GM21390 (cell line): ENCODE measurements around the gene ACSS1.

Experiments
- ATAC-seq: cut with Tn5 transposase; IDR thresholded peaks from one replicate; pipeline ENCODE4 v1.9.1; 2021; ENCODE audit not compliant: unreplicated experiment

The ACSS1 gene

DNA sequence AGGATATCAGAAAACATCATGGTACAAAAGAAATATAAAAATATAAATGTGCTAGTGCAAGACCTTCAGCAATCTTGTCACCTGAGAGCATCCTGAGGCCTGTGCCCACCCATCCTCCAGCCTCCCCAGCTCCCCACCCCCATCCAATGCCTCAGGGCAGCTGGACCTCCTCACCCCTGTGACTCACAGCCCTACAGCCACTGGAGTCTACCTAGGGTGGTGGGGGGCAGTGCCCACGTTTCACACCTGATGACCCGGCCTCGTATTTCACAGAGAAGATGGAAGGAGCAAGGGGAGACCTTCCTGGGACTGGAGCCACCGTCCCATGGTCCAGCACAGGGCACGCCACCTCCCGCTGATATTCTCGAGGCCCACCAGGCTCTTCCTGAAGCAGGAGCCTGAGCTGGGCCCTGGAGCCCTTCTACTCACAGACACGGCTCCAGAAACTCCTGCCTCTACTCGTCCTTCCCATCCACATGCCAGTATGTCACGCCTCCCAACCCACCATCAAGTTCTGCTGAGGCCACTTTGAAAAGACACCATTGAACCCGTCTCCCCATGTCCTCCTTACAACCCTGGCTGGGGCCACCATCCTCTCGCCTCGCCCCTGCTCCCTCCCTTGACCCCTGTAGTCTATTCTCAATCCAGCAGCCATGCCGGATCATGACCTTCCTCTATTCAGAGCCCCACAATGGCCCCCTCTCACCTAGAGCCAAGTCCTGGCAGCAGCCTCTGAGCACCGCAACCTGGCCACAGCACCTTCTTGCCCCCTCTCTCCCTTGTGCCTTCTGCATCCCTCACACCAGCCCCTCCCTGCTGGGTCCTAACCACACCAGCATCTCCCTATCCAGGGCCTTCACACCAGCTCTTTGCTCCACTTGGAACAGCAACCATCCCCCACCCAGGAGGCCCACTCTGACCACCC, 78.6 kb downstream of the ACSS1 start:
- ATAC-seq = no peak

DNA sequence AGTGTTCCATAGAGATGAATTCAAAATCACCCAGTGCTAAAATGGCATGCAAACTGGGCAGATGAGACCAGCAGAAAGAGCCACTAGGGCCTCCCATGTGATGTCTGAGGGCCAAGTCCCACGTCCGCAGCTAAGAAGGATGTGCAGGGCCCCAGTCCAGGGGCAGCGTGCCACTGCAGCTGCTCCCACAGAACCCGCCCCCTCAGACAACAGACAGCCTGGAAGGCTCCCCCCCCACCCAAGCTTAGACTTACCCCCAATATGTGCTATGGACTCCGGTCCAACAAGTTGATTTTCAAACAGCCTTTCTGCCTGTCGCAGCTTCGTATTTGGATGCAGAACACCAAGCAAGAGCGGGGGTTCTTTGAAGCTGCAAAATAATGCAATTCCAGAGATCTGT, 79.4 kb downstream of the ACSS1 start:
- no peak for ATAC-seq

DNA sequence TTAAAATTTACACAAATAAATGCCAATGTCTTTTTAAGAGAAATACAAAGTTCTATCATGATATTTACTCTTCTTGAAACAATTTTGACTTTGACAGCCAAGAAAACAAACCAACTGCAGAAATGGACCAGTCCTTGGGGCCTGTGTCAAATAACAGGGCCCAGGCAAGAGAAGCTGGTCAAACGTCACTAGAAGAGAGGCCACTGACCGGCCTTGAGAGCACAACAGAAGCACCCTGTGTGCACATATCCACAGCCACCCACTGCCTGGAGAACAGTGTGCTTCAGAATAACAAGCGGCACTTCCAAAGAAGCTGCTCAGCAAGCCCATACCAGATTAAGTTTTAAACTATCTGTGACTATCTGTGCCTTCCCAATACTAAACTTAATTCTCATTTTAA, 80.1 kb downstream of the ACSS1 start:
- ATAC-seq = no peak

DNA sequence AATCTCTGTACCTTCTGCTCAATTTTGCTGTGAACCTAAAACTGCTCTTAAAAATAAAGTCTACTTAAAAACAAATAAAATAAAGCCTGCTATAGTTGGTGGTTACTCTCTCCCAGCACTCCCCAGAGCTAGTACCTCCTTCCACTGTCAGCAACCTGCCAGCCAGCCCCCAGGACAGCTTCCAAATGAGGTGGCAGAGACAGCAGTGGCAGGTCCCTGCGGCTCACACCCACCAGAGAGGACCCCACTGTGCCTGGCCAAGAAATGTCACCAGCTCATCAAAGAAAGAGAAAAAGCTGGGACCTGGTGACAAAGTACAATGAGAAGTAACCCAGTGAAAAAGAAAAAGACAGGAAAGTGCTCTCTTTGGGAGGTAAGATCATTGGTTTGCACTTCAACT, 80.6 kb downstream of the ACSS1 start:
- no peak for ATAC-seq

DNA sequence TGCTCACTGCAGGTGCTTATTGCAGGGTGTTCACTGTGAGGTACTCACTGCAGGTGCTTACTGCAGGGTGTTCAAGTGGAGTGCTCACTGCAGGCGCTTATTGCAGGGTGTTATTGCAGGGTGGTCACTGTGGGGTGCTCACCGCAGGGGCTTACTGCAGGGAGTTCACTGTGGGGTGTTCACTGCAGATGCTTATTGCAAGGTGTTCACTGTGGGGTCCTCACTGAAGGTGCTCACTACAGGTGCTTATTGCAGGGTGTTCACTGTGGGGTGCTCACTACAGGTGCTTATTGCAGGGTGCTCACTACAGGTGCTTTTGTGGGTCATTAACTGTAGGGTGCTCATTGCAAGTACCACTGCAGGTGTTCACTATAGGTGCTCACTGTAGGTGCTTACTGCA, 85.6 kb downstream of the ACSS1 start:
- ATAC-seq = no peak

DNA sequence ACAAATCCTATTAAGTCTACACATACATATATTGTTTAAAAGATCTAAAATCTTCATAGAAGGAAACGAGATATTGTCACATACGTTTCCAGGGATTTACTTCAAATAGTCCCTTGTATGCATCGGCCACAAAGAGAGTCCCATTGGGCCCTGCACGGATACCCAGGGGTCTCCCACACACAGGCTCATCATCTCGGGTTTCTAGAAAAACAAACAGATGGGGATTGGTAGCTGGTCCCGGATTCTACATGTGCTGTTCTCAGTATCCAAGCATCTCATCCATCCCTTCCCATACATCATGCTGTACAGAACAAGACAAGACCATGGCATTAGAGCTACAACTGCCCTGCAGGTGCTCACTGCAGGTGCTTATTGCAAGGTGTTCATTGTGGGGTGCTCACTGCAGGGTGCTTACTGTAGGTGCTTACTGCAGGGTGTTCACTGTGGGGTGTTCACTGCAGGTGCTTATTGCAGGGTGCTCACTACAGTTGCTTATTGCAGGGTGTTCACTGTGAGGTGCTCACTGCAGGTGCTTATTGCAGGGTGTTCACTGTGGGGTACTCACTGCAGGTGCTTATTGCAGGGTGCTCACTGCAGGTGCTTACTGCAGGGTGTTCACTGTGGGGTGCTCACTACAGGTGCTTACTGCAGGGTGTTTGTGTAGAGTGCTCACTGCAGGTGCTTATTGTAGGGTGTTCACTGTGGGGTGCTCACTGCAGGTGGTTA, 86.4 kb downstream of the ACSS1 start:
- no peak for ATAC-seq

DNA sequence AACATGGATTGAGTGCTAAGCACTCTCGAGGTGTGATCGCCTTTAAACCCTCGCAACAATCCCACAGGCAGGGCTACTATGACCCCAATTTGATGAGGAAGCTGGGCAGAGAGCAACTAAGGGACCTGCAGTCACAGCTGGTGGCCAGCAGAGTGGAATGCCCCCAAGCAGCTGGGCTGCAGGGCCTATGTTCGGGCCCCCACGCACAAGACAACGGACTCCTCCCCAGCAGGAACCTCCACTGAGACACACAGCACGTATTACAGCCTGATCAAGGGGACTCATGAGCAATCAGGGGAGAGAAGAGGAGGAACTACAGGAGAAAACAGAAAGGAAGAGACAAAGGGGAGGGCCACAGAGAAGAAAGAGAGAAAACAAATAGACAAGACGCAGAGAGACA, 87.2 kb downstream of the ACSS1 start:
- no peak for ATAC-seq

DNA sequence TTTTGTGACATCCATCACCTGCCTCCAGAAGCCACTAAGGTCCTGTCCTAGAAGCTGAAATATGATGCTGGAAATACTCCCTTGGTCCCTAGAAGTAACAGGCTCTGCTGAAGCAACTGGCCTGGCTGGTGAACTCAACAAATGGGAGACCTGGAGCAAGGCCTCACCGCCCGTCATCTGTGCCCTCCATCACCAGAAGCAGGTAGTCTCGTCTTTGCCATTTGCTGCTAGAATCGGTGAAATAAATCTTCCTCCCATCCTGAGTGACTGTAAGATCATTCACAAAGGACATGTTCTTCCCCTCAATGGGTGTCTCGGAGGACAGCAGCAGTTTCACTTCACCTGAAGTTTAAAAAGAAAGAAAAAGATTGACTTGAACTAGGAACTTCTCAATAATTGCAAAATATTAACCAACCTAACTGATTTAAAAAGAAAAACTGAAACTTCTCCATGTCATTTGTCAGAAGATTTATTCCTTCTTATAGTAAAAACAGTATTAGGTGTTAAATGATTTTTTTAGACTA, 87.8 kb downstream of the ACSS1 start:
- no peak for ATAC-seq

DNA sequence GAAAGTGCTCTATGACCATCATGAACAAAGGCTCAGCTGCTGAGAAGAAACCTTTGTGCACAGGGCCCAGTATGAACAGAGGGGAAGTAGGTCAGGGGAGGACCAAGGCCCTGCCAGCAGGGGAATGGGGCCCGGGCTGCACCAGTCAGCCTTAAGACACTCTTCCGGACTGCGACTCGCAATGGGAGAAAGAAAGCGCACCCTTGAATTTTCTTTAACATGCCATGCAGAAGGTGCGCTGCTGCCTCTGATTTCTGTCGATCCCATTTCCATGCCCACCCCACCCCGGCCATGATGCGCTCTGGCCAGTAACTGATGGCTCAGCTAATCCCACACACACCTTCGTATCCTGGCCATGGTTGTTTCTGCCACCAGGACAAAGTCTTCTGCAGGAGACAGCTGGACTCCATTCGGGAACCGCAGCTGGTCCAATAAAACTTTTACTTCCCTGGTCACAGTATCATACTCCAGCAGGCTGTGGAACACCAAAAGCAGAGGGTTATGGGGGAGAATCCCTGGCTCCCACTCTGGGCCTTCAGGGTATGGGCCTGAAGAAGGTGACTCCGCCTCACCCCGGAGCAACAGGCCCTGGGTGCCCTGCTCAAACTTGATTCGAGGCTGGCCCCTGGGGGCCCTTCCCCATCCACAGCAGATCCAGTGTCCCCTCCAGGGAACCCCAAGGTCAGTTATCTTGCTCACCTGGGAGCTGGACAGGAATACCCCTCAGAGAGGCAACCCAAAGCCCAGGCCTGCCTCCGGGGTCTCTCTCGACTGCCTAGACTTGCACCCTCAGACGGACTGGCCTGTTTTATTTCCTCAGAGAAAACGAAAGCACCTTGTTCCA, 88.5 kb downstream of the ACSS1 start:
- no peak for ATAC-seq

DNA sequence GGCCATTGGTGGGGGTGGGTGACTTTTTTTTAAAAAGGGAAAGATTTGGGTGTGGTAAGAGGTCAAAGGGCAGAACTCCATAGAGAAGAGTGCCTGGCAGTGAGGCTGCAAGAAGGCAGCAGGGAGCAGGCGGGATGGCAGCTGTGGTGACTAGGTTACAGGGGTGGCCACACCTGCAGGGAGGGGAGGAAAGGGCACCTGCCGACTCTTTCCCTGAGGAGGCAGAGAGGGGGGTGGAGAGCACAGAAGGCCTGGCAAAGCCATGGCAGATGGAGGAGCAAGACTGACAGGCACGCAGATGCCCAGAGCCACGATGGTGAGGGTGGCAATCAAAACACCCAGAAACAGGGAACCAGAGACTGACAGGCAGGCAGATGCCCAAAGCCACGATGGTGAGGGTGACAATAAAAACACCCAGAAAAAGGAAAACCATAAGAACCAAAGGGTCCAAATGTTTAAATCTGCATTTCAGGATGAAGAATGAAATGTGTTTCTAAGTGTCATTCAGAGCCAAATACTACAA, 89.6 kb downstream of the ACSS1 start:
- no peak for ATAC-seq

DNA sequence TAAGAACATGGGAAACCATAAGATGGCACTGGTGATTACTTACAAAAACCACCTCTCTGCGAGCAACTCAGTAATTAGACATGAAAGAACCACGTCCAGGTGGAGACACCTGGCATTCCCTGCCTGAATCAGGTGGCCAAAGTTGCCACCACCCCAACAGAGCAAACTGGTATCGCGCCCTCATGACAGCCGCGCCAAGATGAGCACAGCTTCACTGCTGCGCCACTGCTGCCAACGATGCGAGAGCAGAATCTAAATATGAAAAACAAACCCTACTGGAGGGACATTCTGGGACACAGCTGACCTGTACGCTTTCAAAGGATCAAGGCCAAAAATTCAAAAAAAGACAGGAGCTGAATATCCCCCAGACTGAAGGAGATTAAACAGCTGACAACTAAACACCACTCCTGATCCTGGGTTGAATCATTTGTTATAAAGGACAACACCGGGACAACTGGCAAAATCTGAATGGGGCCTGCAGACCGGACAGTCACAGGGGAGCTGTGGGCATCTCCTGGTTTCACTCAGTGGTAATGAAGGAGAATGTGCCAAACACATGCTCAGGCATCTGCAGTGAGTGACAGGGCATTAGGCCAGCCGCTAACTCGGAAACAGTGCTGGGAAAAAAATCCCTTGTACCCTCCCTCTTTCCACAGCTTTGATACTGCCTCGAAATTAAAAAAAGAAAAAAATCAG, 91.5 kb downstream of the ACSS1 start:
- no peak for ATAC-seq

DNA sequence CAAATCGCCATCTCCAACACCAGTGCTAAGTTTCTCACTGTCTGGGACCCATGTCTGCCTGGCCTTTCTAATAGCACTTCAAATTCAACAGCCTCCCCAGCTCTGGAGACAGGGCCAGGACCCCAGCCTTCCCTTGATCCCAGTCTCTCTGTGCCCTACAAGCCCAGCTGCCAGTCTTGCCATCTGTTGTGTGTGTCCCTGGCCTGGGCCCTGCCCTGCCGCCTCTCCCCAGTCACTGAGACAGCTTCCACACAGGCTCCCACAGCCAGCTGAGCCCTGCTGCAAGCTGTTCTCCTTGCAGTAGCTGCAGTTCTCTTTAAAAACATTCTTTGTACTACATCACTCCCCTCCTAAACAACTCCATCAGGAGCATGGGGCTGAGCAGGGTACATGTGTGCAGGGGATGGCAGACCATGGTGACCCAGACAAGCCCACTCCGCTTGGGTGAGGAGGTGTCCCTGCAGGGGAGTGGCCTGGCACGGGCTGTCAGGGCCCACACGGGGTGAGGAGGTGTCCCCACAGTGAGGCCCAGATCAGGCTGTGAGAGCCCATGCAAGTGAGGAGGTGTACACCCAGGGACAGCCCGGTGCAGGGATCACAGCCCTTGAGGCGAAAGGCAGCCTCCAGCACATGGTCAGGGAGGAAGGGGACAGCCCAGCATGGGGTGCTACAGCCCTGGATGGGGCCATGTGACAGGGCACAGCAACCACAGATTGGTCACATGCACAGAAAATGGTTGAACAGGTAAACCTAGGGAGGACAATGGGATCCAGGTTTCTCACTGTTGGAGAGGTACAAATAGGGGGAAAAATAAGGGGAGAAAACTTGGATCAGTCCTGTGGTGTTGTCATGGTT, 92.6 kb downstream of the ACSS1 start:
- ATAC-seq = no peak

DNA sequence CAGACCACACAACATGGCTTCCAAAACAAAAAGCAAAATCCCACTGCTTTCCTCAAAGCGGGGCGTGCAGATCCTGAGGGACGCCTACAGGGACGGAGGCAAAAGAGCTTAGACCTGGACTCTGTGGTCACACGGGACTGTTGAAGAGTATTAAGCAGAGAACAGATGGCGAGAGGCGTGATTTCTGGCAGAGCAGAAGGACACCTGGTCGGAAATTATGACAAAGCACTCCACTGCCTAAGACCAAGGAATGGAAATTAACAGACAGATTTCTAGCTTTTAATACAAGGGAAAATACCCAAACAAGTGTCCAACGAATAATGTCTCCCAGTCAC, 93.5 kb downstream of the ACSS1 start:
- ATAC-seq = no peak

DNA sequence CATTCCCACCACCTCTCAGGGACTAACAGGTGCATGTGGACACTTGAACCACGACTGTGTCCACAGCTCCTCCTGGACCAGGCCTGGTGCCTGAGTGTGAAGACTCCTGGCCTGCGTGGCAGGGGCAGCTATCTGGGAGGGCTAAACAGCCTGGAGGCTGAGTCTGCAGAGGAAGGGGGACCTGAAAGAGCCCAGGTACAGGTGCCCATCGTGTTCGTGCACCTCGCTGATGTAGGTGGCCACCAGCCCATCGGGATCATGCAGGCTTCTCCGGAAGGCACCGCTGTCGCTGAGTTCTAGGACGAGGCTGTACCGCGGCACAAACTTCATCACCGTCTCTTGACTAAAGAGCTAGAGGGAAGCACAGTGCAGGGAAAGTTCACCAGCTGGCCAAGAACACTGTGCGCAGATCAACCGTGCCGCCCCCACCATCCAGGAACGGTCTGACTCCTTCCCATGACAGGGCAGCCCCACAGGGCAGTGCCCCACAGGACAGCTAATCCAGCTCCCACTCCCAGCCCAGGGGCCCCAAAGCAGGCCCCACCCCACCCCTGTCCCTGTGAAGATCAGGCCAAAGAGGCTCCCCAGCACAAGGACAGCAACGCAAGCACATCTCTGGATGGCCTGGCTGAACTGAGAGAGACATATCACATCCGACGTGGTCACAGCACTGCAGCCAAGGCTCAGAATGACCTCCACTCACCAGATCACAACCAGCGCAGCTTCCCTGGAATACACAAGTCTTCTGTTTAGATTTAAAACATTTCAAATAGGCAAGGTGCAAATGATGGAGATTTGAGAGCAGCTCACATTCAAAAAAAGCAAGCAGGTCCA, 94.0 kb downstream of the ACSS1 start:
- ATAC-seq = no peak

DNA sequence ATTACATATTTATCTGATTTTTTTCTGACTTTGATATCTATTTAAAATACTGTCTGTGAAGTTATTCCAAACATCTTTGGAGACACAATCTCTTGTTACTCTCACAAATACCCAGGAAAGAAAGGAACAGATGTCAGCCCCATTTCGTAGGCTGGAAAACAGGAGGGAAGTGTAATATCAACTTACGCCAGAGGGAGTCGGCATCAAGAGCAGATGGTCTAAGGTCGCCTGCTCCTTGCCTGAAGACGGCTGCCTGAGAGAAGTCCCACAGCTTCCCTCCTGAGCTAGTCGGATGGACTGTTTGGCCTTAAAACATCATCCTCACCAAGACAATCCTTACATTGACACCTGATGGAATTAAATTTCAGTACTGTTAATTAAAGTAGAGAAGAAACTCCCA, 95.4 kb downstream of the ACSS1 start:
- ATAC-seq = no peak

DNA sequence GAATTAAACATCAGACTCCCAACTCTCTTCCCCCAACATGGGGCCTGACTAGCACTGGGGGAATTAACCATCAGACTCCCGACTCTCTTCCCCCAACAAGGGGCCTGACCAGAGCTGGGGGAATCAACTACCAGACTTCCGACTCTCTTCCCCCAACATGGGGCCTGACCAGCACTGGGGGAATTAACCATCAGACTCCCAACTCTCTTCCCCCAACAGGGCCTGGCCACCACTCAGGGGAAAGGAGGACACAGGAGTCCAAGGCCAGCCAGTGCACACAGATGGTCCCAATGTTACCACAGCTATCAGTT, 95.8 kb downstream of the ACSS1 start:
- no peak for ATAC-seq

DNA sequence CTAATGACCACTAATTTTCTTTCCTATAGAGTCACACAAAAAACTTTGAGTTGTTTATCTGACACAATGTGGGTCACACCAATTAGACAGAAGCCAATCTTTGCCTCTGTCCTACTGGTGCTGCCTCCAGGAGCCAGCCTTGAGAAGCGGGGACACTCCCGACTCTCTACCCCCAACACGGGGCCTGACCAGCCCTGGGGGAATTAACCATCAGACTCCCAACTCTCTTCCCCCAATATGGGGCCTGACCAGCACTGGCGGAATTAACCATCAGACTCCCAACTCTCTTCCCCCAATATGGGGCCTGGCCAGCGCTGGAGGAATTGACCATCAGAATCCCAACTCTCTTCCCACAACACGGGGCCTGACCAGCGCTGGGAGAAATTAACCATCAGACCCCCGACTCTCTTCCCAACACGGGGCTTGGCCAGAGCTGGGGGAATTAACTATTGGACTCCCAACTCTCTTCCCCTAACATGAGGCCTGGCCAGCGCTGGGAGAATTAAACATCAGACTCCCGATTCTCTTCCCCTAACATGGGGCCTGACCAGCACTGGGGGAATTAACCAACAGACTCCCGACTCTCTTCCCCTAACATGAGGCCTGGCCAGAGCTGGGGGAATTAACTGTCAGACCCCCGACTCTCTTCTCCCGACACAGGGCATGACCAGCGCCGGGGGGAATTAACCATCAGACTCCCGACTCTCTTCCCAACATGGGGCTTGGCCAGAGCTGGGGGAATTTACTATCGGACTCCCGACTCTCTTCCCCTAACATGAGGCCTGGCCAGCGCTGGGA, 96.4 kb downstream of the ACSS1 start:
- no peak for ATAC-seq

DNA sequence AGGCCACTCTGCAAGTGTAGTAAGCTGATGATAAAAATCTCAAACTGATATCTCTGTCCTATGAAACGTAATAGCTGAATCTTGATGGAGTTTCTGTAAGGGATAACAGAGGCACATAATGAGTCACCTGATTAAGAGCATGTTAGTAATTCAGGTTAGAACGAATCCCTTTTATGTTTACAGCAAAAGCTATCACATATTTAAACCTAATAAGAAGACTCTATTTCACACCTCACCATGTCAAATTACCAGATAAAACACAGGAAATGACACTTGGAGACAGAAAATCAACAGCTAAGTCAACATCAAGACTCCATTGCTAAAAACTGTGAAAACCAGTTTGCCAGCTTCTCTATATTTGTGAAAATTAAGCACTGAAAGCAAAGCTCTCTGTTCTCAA, 97.1 kb downstream of the ACSS1 start:
- ATAC-seq = no peak
